ENCODE results near the gene ACOT4. TPM values are rescaled to one million over a fixed set of nuclear protein-coding genes. Genes with fewer than 3 reads are reported as not detected.

ACOT4 gene
- total RNA-seq, 1 experiment from 2014 or later = 1.8 TPM

GRCh38 chr14:73627151-73627558 is 35.5 kb downstream of the ACOT4 start:
- H3K18ac ChIP-seq (ENCODE audit: insufficient read length, low read depth, low read length) = no peak overlapping the region
- Mint-ChIP-seq H3K4me3 (no peak overlapping the region), H3K9me3 (peaks cover 0 to 2% of the 10 kb centered on the region in 2 experiments; a peak in 1 of 5 replicates), H3K27me3 (ENCODE audit: low read depth) (no peaks in the 10 kb centered on the region), H3K4me1 (peaks cover 2 to 5% of the 10 kb centered on the region in 2 experiments; a peak in 2 of 4 replicates), H3K36me3 (ENCODE audit: insufficient read depth in 1 of 3, low read depth in 3 of 3) (peaks cover 0 to 4% (median 0%) of the 10 kb centered on the region in 3 experiments; a peak in 3 of 7 replicates), H3K27ac (no peak overlapping the region)
- no peak overlapping the region for H3K4ac ChIP-seq (ENCODE audit: low read depth, low read length)
- no peaks in the 10 kb centered on the region for H3K27me3 ChIP-seq (ENCODE audit: insufficient read depth, low read length)
- H3K9me3 ChIP-seq (ENCODE audit: control insufficient read depth, low read depth, low read length) = no peaks in the 10 kb centered on the region
- no peak overlapping the region for H3K56ac ChIP-seq (ENCODE audit: insufficient read length, low read depth, low read length)
- no peak overlapping the region for H3K14ac ChIP-seq (ENCODE audit: insufficient read depth, low read length)
- H3K23me2 ChIP-seq (ENCODE audit: insufficient read length, low read depth, low read length, poor library complexity, severe bottlenecking) = no peaks in the 10 kb centered on the region
- H2BK20ac ChIP-seq (ENCODE audit: low read depth, low read length, poor library complexity, severe bottlenecking) = no peak overlapping the region
- H2BK15ac ChIP-seq (ENCODE audit: low read depth, low read length) = no peak overlapping the region
- H3K23ac ChIP-seq (ENCODE audit: insufficient read length, low read depth, low read length) = no peak overlapping the region
- no peaks in the 10 kb centered on the region for H3K79me1 ChIP-seq (ENCODE audit: insufficient read depth, low read depth, low read length, poor library complexity, severe bottlenecking)
- H4K20me1 ChIP-seq (ENCODE audit: control insufficient read depth, insufficient read depth, insufficient read length) = no peaks in the 10 kb centered on the region
- H3K9ac ChIP-seq (ENCODE audit: extremely low read depth, insufficient read length, low read length) = no peak overlapping the region
- no peak overlapping the region for H3K27ac ChIP-seq (ENCODE audit: insufficient read length, low read depth, low read length)
- WGBS (ENCODE audit: extremely low coverage, insufficient read length, low lambda C conversion rate) = no CpG with 5 or more reads among the region's 2 CpGs
- no peak overlapping the region for H2BK120ac ChIP-seq (ENCODE audit: low read depth, low read length, poor library complexity, severe bottlenecking)
- H3K4me2 ChIP-seq (ENCODE audit: insufficient read depth, insufficient read length, low read length) = no peak overlapping the region
- H2AFZ ChIP-seq (ENCODE audit: low read length) = no peak overlapping the region
- no peak overlapping the region for H2AK5ac ChIP-seq (ENCODE audit: insufficient read length, low read length)
- H4K5ac ChIP-seq (ENCODE audit: insufficient read length, low read depth, low read length) = no peak overlapping the region
- no peak for DNase-seq
- H4K91ac ChIP-seq (ENCODE audit: insufficient read length, low read depth, low read length) = no peak overlapping the region
- H2BK12ac ChIP-seq (ENCODE audit: insufficient read length, low read depth, low read length) = no peak overlapping the region
- H3T11ph ChIP-seq (ENCODE audit: low read length) = no peak overlapping the region
- TF ChIP-seq CTCF (conservative IDR thresholded peaks at IDR 0.05) = no peak
- no peaks in the 10 kb centered on the region for H3K4me1 ChIP-seq (ENCODE audit: insufficient read depth, low read length)
- no peaks in the 10 kb centered on the region; the same call in 1 of the 2 replicates for H3K79me2 ChIP-seq (ENCODE audit: insufficient read depth, low read length)
- no peak overlapping the region for H4K8ac ChIP-seq (replicated peaks; ENCODE audit: insufficient read length, low read depth, low read length)
- no peak overlapping the region for H2BK5ac ChIP-seq (ENCODE audit: insufficient read length, low read length)

Measured in H9 (cell line).